CD4-positive, alpha-beta T cell treated with Interleukin-4 for 4 hours (primary cell): ENCODE data around the gene YKT6.

Experiments used
- DNase-seq: peaks from one replicate; pipeline ENCODE4 v3.0.0-alpha.2; 2020

YKT6 gene

GRCh38 chr7:44263326-44264082, 62.7 kb downstream of the YKT6 start:
- DNase-seq, result no peak
